HG03159 (cell line): Measurements from ENCODE around the gene SYT14.
"Not testable (repeated sequence)": the region's sequence is repeated elsewhere in the genome, so short reads cannot be mapped to it uniquely, and the experiment has no call there.

Experiments used
- ATAC-seq: cut with Tn5 transposase; IDR thresholded peaks from one replicate; pipeline ENCODE4 v1.9.1; 2021; ENCODE audit warnings: mild to moderate bottlenecking, moderate library complexity; ENCODE audit not compliant: unreplicated experiment

SYT14 gene

DNA sequence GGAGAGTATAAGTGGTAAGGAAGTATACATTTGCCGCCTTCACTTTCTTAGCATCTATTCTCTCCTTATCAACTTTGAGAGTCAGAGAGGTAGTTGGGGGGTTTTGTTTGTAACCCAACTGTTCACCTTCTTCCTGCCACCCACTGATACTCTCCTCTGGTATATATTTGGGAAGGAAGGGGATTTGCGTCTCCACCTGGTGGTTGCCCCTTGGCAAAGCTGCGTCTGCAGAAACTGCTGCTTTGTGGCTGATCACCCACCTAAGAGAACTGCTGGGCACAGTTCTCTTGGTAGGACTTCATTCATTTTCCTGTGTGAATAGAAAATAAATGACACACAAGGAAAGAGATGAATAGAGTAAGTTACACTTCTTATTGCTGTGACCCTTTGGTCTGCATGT is 87.0 kb downstream of the SYT14 start:
- no peak for ATAC-seq

DNA sequence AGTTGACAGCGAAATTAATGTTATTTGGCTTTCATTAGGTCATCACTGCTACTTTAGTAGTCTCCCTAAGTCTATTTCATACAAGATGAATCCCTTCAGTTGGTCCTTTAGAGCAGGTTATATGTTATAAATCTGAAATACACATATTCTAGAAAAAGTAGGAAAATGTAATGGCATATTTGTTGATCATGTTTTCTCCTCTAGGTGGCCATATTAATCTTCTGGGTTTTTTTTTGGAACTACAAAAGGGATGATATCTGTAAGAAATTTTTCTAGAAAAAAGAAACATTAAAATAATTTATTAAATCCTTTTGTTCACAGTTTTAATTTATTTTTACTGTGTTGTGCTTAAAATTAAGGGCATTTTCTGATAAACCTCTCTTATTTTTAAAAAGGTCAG is 87.9 kb downstream of the SYT14 start:
- no peak for ATAC-seq

DNA sequence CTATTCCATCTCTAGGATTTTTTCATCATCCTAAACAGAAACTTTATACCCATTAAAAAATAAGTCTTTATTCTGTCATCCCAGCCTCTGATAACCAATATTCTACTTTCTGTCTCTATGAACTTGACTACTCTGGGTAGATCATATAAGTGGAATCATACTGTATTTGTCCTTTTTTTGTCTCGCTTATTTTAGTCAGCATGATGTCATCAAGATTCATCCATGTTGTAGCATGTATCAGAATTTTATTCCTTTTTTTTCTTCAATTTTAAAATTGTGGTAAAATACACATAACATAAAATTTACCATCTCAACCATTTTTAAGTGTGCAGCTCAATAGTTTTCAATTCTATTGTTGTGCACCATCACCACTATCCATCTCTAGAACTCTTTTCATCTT is 90.0 kb downstream of the SYT14 start:
- ATAC-seq = no peak

DNA sequence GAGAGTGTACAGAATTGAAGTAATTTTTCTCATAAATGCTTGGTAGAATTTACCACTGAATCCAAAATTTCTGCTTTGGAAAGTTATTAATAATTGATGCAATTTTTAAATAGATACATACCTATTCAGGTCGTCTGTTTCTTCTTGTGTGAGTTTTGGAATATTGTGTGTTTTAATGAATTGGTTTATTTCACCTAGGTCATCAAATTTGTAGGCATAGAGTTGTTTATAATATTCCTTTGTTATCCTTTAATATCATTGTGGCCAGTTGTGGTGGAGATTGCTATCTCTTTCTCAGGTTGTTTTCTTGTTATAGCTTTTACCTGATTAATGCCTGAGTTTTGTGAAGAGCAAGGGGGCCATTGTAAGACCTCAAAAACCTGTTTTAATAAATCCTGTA is 93.5 kb downstream of the SYT14 start:
- ATAC-seq = no peak

DNA sequence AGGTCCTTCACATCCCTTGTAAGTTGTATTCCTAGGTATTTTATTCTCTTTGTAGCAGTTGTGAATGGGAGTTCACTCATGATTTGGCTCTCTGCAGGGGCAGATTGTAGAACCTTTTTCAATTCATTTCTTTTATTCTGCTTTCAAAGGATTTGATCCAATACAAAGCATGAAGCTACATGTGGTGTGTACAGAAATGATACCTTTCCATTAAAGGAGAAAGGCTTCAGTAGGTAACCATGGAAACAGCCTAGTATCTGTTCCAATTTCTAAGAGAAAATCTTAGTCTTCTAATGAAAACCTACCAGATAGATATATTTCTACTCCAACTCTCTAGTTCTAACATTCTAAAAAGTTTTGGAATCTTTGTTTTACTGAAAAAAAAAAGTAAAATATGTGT is 105.0 kb downstream of the SYT14 start:
- ATAC-seq = no peak

DNA sequence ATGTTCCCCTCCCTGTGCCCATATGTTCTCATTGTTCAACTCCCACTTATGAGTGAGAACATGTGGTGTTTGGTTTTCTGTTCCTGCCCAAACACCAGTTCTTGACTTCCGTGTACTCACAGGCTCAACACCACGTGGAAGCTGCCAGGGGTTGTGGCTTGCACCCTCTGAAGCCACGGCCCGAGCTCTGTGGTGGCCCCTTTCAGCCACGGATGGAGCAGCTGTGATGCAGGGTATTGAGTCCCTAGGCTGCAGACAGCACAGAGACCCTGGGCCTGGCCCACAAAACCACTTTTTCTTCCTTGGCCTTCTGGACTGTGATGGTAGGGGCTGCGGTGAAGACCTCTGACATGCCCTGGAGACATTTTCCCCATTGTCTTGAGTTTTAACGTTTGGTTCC is 111.6 kb downstream of the SYT14 start:
- ATAC-seq = no peak

DNA sequence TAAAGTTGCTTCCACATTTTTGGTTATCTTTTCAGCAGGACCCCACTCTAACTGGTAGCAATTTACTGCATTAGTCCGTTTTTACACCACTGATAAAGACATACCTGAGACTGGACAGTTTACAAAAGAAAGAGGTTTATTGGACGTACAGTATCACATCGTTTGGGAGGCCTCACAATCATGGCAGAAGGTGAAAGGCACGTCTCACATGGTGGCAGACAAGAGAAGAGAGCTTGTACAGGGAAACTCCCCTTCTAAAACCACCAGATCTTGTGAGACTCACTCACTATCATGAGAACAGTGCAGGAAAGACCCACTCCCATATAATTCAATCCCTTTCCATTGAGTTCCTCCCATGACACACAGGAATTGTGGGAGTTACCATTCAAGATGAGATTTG is 112.5 kb downstream of the SYT14 start:
- not testable (repeated sequence) for ATAC-seq

DNA sequence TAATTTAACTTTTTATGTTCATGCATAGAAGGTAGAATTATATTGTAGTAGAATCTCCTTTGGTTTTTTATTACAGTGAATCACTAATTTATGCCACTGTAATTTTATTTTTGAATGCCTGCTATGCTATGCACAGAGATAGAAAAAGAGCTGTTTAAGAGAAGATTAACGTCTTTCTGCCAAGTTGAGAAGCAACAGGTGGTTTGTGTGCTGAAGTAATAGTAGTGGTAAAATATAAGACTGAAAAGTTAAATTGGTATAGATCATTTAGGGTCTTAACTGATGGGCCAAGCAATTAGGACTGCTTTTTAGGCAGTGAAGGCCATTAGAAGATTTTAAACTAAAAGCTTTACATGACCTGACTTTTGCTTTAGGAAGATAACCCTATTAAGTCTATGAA is 115.1 kb downstream of the SYT14 start:
- no peak for ATAC-seq

DNA sequence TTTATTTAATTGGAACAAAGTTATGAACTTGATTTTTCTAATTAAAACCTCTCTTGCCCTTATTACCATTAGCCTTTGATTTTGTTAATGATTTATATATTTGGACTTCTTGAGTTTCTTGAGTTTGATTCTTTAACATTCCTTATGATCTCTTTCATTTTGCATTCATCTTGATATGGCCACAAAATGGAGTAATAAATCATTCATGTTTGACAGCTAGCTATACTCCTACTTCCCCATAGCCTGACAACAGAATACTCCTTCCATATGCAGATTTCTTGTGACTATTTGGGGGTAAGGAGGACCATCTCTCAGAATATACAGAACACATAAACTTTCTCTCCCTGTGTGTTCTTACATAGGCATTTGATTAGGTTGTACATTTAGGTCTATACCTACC is 119.6 kb downstream of the SYT14 start:
- ATAC-seq = no peak

DNA sequence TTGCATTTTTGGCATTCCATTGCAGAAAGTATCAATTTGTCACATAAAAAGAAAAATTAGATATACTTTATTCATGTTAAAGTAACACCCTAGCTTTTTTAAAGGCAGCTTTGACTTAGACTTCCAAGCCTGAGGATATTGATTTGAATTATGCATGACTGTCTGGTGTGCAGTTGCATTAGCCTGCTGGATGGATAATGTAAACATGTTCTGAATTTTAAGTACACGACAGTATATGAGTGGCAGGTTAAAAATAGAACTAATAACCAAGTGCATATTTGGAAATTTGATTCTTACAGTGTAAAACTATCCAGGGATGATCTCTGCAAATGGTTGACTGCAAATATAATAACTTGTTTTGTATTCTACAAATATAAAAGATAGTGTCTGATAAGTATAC is 124.0 kb downstream of the SYT14 start:
- ATAC-seq = no peak

DNA sequence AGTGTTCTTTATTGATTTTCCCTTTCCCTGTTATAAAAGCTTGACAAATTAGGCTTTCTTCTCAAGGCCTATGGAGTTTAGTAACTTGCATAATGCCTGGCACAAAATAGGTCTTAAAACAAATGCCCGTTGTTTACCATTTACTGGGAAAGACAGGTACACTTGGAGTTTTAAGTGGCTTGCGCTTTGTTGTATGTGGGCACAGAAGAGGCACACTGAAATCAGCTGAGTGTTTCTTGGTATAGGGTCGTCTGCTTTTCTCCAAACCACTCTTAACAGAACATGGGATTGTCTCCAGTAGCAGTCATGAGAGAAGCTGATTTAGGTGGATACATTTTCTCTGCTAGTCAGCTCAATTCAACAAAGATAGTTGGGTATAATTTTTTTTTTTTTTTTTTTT is 132.5 kb downstream of the SYT14 start:
- no peak for ATAC-seq

DNA sequence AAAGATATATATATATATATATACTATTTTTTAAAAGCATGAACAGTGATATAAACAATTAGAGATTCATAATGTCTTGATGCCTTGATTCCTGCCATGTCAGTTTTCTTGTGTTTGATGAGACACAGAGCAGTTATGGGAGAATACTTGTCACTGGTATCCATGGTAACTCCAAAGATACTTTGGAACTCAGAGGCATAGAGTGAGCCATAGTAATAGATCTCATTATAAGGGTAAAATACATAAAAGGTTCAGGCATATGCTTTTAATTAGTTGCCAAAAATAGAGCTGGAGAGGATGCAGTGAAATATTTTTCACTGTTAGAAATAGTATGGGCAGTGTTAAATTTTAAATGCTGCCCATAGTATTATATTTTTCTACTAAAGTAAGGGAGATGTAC is 134.1 kb downstream of the SYT14 start:
- no peak for ATAC-seq

DNA sequence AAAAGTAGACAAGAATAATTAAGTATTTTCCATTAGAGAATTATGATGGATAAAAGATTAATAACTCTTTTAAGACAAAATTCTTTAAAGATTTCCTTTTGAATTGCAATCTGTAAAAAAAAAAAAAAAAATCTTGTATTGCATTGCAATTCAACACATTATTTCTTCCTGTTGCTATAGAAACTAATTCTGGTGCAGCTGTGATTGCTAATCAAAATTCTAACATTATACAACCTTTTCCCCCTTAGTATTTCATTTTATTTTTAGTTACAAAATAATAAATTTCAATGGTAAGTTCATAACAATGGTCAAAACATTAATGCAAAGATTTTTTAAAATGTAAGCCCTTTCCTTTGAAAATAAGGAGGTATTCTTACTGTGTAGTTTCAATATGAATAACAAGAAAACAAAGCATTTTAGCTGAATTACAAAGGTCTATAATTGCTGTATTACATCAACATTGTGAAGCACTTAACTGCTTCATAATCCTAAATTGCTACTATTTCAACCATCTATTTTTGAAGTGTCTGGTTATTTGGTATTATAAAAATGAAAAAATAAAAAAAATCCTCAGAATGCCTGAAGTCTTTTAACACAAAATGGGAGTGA is 135.0 kb downstream of the SYT14 start:
- no peak for ATAC-seq

DNA sequence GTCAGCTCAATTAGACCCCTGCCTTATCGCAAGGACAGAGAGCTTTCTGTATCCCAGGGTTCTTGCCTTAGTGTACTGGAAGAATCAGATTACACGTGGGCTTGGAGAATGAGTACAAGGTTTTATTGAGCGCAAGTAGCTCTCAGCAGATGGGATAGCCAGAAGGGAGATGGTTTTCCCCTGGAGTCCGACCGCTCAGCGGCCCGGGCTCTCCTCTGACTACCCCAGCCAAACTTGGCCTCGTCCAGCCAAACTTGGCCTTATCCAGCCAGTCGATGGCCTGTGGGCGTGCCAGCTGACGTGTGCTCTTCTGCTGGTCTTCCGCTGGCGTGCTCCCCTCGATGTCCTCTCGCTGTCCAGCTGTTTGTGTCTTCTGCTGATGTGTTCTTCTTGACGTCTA is 136.9 kb downstream of the SYT14 start:
- no peak for ATAC-seq

DNA sequence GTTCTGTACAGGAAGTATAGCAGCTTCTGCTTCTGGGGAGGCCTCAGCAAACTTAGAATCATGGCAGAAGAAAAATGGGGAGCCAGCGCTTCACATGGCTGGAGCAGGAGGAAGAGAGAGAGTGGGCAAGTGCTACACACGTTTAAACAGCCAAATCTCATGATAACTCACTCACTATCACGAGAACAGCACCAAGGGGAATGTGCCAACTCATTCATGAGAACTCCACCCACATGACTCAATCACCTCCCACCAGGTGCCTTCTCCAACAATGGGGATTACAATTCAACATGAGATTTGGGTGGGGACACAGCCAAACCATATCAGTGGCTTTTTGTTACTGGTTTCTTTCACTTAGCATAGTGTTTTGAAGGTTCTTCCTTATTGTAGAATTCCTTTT is 138.6 kb downstream of the SYT14 start:
- ATAC-seq = no peak

DNA sequence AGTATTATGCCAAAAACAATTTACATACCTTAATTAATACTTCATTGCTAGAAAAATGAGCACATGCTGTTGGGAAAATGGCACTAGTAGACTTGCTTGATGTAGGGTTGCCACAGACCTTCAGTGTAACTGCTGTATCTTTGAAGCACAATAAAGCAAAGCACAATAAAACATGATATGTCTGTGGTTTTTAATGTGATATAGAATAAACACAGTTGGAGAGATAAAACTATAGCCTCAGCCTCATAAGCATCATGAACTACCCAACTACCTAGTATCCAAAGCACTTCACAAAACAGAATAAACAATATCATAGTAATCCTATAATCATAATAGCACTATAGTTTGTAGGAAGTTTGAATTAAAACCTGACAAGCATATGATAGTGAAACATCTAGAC is 143.5 kb downstream of the SYT14 start:
- no peak for ATAC-seq

DNA sequence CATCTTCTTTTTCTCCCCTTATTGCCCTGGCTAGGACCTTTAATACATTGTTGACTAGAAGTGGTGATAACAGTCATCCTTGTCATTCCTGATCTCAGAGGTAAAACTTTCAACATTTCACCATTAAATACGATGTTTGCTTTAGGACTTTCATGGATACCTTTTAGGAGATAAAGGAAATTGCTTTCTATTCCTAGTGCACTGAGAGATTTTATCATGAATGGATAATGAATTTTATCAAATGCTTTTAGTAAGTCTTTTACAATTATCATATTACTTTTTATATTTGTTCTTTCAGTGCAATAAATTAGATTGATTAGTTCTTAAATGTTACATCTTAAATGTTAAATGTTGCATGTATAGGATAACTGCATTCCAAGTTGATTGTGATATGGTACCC is 147.3 kb downstream of the SYT14 start:
- ATAC-seq = no peak

DNA sequence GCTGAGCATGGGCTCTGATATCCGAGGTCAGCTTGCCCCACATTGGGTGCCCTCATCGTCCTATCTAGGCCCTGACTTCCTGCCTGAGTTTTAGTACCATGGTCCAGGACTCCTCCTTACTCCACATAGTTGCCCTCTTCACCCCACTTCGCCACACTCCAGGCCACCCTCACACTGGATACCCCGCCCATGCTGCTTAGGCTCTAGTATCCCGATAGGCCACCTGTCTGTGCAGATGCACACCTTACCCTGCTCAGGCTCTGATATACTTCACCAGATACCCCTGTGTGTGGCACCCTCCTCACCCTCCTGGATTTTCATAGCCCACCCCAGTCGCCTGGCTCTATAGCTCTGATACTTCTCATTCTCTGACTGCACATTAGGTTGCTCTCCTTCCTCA is 149.0 kb downstream of the SYT14 start:
- ATAC-seq = no peak

DNA sequence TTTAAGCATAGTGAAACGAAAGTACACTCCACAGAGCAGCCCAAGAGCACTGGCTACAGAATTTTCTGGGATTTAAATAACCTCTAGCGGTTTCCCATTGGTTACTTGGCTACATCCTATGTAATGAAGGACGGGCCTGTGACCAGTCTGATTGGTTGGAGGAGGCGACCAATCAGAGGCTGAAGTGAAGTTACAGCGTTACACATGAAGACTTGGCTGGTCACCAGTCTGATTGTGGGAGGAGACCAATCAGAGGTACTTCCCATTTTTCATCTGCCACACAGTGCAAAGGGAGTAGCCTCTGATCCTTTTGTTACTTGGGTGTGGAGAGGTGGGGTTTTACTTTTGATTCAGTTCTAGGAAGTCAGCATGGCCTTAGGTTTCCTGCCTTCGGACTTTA is 151.8 kb downstream of the SYT14 start:
- no peak for ATAC-seq

DNA sequence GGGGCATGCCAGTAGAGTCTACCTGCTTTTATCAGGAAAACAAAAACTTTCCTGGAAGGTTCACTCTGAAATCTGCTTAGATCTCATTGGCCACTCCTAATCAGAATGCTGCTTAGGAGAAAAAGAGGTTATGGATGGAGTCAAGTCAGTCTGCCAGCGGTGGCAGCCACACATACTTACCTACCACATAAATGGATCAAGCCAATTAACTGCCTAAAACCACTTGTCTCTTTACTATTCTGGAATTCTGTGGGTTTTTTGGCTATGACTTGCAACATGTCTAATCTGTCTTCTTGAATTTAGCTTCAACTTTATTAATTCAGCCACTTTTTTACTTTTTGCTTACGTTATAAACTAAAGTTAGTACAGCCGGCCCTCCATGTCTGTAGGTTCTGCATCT is 154.3 kb downstream of the SYT14 start:
- no peak for ATAC-seq

DNA sequence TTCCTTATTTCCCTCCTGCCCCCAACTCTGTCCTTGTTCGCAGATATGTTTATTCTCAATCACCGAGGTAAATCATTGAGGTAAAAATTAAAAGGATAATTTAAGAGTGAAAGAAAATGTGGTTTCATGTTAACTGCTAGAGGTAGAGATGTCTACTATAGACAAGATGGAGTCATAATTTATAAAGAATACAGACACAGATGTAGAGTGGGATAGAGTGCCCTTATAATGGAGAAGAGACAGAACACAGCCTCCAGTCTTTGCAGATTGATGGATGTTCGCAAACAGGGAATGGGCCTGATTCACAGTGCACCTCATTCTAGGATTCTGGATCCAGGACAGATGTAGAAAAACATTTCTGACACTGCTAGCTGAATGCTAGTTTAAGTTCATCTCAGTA is 155.4 kb downstream of the SYT14 start:
- no peak for ATAC-seq

DNA sequence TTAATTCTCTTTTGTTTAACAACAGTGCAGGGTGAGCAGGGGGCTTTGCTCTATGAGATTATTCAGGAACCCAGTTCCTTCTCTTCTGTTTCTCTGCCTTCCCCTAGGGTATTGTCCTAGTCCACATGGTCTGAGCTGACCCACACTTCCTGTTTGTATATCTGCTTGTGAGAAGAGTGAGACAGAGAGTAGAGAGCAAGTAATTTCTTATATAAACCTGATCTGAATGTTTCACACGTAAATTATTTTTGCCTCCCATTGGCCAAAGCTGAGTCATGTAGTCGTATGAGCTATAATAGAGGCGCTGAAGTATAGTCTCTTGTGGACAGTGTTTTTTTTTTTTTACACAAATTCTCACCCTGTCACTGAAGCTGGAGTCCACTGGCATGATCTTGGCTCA is 160.3 kb downstream of the SYT14 start:
- no peak for ATAC-seq

DNA sequence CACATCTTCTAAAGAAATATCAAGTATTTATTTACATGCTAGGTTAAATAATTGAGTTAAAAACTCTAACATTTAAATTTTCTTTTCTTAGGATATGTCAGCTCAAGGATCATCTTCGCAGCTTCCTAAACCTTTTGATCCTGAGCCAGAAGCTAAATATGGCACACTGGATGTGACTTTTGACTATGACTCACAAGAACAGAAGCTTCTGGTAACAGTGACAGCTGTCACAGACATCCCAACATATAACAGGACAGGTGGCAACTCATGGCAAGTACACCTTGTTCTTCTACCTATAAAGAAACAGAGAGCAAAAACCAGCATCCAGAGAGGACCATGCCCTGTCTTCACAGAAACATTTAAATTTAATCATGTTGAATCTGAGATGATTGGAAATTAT is 161.9 kb downstream of the SYT14 start:
- no peak for ATAC-seq

DNA sequence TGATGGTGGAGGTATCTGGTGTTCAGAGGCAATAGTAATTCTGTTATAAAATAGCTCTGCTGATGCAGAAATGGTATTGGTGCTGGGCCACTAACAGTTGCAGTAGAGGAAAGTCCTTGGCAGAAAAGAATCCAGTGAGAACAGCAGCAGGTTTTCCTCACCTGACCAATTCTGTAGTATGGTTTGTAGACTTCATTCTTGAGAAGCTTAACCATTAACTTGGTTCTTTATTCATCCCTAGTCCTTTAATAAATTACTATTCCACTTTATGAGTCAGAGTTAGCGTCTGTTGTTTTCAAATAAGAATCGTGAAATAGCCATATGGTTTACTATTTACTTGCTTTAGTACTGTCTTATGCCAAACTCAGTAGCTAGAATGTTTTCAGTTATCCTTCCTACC is 166.1 kb downstream of the SYT14 start:
- ATAC-seq = no peak
